NCI-H1930 (cell line): ENCODE results near the gene IL17F.

Experiments
- DNase-seq, 2 experiments: peaks; one replicate each; lab custom pipeline; 2025; lab: John Stamatoyannopoulos, UW

The IL17F gene

GRCh38 chr6:52244400-52244799, at the start of gene IL17F:
IL17F (minus strand) TSS chr6:52244500; CDS start chr6:52244429, 71 bp downstream.
- no peak for DNase-seq

DNA sequence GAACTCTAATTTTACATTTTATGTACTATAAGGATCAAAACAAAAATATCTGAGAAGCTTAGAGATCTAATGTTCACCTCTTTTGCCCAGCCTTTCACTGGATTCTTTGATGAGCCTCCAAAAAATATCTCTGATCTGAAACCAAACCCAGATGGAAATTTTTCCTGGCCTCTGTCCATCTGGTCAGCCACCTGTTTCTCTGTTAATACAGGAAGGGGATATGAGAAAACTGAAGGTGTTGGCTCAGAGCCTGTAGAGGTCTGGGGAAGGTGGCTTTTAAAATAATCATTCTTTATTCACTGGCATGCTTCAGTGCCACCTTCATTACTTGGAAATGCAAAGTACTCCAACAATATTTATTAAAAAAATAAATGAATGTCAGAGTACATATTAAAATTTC, 48.8 kb upstream of the IL17F start:
- DNase-seq = no peak

DNA sequence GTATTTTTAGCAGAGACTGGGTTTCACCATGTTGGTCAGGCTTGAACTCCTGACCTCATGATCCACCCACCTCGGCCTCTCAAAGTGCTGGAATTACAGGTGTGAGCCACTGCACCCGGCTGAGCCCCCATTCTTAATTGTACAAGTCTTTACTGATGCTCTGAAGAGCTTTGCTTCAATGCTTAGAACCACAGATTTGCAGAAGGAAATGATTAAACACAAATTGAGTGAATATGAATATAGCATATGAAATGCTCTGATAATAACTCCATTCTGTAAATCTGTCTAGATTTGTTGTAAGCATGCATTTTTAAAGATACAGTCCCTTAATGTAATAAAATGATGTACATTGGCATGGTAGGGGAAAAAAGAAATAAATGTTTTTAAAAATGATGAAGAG, 44.5 kb upstream of the IL17F start:
- DNase-seq = no peak

GRCh38 chr6:52288216-52288615, 43.9 kb upstream of the IL17F start:
- DNase-seq = no peak

GRCh38 chr6:52286798-52287432, 42.6 kb upstream of the IL17F start:
- DNase-seq = peak; percentile 38 to 52

- peak in 1 of 2 experiments; percentile 55 for DNase-seq
Measured at GRCh38 chr6:52285177-52286068, 41.1 kb upstream of the IL17F start.

DNA sequence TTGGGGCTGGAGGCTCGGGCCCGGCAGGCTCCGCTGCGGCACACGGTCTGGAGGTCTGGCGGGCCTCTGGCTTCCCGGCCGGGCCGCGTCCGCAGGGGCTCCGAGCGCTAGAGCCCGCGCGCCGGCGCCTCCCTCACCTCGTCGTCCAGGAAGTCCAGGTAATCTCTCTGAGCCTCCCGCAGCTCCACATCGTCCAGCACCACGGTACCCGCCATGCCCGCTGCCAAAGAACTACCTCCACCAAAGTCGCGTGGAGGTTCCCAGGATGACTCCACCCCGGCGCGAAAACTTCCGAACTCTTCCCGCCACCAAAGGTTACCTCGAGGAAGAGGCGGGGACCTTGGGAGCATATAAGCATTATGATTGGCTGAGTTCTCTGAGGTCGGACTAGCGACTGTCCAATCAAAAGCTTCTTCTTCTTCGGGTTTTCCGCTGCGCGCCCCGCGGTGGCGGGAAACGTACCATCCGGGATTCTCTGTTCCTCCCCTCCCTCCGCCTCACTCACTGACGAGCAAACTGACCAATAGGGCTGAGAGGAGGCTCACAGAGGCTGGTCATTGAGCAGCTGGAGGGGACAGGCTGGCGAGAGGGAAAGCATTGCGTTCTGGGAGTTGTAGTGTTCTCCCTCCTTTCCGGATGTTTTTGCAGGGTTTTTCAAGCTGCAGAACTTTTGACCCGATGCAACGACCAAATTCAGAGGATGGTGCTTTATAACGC, 40.3 kb upstream of the IL17F start, which contains the start of gene MCM3:
Gene MCM3 (minus strand): TSS at position 283 of the 717 bp plus-strand sequence. CDS start 68 bp downstream, at position 215.
- DNase-seq = peak; percentile 99

DNA sequence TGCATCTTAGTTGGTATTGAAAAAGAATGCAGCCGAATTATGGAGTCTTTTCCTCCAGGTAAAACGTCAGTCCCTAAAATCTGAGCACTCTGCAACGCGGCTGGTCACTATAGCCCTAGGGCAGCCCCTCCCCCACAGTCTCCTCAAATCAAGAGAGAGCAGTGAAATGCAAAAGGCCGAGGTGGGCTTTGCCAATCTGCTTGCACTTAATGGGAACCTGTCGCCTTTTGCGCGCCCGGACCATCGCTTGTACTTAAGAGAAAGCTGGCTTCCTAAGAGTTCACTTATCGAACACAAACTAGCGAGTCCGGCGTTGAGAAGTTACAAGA, 39.8 kb upstream of the IL17F start:
- DNase-seq = no peak

DNA sequence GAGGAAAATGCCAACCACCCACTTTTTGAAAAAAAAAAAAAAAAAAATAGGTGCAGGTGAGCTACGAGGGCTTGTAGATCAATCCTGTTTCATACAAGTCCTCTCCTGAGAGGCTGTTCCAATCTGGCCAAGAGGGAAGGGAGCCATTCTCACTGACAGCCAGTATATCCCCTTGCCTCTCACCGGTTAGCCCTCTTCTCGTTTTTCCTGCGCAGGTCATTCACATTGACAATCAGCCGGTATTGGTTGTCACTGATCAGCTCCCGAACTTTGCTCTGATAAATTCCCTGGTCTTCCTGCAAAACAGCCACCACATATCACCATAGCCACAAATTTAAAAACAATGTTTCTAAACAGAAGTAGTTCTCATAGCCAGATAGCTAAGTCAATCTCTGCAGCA, 38.8 kb upstream of the IL17F start:
- DNase-seq = no peak

DNA sequence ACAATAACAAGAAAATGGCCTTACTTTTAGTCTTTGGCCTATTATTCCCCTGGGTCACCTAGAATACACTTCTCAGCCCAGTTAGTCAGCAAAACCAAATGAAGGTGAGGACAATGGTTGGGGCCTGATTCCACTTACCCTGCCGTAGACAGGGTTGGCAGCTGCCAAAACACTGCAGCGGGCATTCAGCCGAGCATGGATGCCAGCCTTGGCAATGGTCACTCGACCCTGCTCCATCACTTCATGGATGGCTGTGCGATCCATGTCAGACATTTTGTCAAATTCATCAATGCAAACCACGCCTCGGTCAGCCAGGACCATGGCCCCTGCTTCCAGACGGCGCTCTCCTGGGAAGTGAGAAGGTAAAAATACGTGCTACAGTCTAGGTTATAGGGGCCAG, 31.8 kb upstream of the IL17F start:
- no peak for DNase-seq

DNA sequence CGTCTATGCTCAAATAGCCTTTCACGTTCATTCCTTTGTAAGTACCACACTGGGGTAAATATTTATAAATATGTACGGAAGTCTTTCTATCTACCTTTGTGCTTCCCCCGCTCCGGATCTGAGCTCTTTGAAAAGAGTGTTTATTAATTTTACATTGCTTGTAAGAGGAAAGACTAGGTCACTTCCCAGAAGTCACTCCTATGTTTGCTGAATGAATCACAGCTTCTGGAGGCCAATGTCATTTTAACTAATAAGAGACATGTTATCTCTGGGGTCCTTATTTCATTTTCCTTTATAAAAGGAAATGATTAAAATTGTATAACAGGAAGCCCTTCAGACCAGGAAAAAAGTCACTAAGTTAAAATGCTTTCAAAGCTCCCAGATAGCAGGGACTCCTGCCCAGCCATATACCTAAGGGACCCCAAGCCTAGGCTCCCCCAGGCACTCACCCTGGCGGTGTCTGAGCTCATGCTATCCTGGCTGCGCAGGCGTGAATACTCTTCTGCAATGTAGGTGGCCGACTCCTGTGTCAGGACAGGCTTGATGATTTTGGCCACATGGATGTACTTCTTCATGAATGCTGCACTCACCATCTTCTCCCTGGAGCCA, 27.7 kb upstream of the IL17F start:
- DNase-seq = no peak

GRCh38 chr6:52263709-52264540, 19.6 kb upstream of the IL17F start:
- DNase-seq = peak; percentile 12 to 53

DNA sequence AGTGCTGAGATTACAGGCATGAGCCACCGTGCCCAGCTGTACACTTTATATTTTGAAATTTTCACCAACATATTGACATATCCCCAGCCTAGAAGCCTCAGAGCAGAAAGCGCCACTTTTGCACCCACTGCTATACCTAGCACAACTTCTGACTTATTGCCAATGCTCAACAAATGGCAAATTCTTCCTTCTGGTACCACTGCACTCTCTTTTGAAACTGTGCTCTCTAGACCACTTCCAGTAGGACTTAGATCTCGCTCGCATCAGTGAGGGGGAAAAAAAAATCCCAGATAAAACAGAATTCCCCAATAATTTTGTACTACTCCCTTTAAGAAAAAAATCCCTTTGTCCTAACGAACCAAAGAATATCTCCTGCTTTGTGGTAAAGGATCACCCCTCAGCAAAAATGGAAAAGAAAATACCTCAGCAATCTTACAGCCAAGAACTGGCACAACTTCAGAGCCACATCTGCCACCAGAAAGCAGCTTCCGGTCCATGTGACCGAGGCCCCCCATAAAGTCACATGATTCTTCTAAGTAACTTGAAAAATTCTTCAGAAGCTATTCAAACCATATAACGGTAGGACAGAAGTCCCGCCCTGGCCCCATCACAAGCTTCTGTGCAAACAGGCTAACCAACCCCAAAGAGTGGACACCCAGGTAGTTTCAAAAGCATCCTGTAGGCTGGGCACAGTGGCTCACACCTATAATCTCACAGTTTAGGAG, 18.5 kb upstream of the IL17F start:
- no peak for DNase-seq

DNA sequence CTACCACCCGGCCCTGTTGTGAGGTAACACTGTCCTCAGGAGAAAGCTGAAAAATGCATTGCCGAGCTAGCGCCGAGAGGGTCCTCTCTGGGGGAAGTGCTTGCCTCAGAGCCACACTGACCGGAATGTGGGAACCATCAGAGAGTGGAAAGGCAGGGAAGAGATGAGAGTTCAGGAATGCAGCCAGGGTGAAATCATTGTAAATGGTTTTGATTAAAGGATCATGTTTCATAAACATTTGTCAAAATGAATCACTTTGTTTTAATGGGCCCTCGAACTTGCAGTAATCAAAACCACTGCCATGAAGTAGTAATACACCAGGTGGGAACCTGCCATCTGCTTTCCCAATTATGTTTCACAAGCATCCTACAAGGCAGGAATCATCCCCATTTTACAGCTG, 16.9 kb upstream of the IL17F start:
- DNase-seq = no peak

DNA sequence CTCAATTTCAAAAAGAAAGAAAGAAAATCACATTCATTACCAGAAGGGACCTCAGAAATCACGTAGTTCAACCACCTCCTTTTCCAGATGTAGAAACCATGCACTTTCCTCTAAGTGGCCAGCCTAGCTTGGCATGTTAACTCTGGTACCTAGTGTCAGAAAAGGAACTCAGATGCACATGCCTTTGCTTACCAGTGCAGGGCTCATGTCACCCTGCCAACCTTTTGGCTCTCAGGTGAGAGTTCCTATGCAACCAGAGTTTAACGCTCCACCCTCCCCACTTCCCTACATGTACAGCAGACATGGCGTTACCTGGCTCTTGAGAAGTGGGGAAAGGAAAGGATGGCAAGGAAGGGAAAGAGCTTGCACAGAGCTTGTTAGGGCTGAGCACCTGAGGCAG, 16.3 kb upstream of the IL17F start:
- no peak for DNase-seq

GRCh38 chr6:52255434-52255833, 11.1 kb upstream of the IL17F start:
- no peak for DNase-seq

DNA sequence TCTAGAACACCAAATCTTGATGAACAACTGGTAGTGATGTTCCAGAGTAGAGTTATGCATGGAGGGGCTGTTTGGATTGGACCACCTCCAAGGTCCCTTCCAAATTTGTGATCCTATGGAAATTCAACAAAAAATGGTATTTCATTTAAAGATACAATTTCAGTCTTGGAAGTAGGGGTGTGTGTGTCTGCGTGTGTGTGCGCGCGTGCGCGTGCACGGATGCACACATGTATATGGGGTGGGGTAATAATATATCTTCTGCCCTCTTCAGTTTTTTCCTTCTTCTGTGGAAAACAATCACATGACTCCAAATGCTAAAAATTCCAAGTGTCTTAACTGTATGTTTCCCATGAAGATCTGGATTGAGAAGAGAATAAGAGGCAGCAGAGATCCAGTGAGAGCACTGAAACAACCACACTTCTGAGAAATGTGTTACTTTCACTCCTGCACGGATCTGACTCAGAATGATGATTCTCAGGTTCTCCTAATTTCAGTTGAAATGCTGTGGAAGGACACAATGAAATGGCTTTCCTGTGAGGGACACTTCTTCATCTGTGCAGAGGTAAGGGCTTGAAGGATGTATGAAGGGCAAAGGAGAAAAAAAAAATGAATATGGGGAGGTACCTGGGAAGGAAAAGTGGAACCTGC, 10.6 kb upstream of the IL17F start:
- no peak for DNase-seq

- DNase-seq = no peak
Measured at GRCh38 chr6:52253494-52253893, 9.2 kb upstream of the IL17F start.

- DNase-seq = no peak
Measured at GRCh38 chr6:52251113-52251512, 6.8 kb upstream of the IL17F start.

DNA sequence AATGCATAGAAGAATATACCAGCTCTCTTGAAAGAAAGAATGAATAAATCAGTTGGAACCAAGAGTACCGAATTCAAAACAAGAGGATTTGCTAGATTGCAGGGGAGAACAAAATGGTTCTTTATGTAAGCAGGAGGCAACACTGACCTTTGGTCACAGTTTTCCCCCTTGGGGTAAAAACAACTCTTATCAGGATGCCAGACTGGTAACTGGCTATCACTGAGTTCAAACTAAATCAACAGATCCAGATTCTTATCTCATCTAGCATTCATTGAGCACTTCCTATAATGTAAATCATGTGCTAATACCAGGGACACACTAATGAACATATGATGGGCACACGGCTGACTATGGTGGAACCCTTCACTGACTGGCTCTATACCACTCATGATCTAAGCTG, 4.8 kb upstream of the IL17F start:
- DNase-seq = no peak
